AG10803 (cell line): ENCODE results near the gene SMIM24.
A peak's percentile ranks its signal among the peaks of the same experiment; 100 is the strongest.

ENCODE experiments used
- DNase-seq: peaks from one replicate; pipeline ENCODE4 v3.0.0; 2010; ENCODE audit warnings: low read depth
- H3K4me3 ChIP-seq: 2 replicates; pipeline ENCODE4 v1.5.1; 2011; ENCODE audit warnings: mild to moderate bottlenecking, low read length, control low read depth
- CTCF ChIP-seq: conservative IDR thresholded peaks from 2 replicates; pipeline ENCODE4 v1.5.1; 2011; ENCODE audit warnings: mild to moderate bottlenecking, low read length, control low read depth, inconsistent platforms

The SMIM24 gene

GRCh38 chr19:3441986-3442329 is 38.4 kb downstream of the SMIM24 start:
- no peak for DNase-seq
- H3K4me3 ChIP-seq, result no peak overlapping the region
- no peak for TF ChIP-seq CTCF

DNA sequence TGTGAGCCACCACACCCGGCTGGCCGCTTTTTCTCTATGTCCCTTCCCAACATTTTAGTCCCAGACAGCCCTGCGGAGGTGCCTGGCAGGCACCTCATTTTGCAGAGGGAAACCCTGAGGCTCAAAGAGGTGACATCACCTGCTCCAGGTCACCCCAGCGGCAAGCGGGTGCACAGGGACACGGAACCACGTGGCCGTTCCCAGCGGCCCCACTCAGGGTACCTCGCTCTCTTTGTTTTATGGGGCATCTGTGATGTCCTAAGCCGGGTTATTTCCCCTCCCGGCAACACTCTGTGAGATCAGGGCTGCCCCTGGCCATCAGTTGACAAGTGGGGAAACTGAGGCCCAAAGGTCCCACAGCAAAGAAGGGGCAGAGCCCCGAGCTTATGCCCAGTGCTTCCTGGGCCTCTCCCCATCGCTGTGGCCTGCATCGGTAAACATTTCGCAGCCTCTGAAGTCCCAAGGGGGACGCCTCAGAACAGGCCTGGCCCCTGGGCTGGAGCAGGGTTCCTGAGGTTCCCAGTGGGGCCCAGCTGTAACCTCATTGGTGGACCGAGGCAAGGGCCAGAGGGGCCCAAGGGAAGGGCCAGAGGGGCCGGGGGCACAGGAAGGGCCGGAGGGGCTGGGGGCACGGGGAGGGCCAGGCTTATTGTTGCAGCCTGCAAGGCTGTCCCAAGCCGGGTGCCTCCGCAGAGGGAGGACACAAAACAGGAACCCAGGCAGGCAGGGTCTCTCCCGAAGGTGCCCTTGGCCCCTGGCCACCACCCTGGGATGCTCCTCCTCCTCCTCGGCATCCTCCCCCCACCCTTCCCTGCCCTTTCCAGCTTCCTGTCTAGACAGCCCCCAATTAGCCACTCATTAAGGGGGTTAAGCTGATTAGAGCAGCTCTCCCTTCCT is 39.0 kb downstream of the SMIM24 start:
- no peak for TF ChIP-seq CTCF
- DNase-seq, result no peak
- no peak overlapping the region for H3K4me3 ChIP-seq

DNA sequence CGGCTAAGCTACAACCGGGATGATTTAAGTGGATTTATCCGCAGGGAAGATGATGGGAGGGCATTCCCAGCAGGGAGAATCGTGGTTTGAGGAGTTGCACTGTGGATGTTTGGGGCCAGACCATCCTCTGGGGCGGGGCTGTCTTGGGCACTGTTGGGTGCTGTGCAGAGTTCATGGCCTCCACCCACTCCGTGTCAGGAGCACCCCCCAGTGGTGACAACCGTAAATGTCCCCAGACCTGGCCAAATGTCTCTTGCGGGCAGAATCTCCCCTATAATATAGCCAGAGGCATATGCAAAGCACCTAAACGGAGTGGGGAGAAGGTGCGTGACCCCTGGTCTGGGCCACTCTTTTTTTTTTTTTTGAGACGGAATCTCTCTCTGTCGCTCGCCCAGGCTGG is 40.2 kb downstream of the SMIM24 start:
- DNase-seq, result no peak
- H3K4me3 ChIP-seq, result no peak overlapping the region
- peak; percentile 48 for TF ChIP-seq CTCF

DNA sequence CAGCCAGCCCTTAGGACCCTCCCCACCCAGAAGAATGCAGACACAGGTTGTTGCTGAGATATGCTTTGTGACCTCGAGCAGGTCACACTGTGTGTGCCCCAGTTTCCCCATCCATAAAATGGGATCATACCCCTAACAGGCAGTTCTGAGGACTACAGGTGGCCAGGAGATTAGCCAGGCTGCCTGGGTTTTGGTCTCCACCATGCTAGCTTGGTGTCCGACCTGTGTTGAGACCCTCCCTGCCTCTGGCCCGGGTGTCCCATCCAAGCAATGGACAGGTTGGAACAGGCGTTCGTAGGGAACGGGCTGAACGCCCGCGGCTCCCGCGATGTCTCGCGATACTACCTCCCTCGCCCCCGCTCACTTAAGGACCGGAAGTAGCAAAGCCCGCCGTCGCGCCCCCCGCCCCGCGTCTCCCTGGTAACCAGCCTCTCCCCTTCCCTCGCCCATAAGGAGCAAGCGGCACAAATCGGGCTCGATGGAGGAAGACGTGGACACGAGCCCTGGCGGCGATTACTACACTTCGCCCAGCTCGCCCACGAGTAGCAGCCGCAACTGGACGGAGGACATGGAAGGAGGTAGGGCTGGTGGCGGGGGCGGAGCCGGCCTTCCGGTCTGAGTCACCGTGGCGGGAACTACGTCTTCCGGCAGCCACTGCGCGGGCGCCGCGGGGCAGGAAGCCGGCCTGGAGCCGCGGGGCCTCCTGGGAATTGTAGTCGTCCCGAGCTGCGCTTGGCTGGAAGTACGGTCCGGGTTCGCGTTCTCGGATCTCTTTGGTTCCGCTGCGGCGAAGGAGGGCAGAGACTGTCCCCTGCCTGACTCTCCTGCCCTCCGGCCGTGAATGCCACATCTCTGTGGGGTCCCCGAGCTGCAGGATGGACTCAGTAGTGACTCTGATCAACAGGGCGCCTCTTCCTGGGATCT is 45.4 kb downstream of the SMIM24 start:
- H3K4me3 ChIP-seq, result peak overlapping the region; percentile 41
- DNase-seq, result peak; percentile 94
- TF ChIP-seq CTCF, result no peak

DNA sequence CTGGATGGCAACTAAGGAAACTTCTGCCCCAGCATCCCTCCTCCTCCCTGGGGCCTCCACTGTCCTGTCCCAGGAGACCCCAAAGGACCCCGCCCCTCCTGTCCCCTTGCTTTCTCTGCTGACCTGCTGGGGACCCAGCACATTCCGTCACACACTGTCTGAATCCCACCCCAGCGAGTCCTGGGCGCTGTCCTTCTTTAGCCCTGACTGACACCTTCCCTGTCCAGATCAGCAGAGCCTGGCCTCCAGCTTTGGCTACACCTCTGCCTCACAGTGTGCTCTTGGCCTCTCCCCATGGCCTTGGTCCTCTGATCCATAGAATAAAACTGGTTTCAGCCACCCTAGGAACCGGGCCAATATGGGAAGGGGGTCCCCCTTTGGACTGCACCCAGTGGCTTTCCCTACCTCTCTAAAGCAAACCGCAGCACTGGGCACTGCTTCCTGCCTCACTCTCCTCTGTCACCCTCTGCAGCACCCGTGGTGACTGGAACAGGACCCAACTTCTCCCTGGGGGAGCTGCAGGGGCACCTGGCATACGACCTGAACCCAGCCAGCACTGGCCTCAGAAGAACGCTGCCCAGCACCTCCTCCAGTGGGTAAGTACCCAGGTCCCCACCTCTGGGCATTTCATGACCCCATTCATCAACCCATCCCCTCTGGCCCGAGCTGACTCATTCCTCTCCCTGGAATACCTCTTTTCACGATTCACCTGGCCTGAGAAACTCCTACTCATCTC is 46.4 kb downstream of the SMIM24 start:
- no peak overlapping the region for H3K4me3 ChIP-seq
- DNase-seq, result no peak
- TF ChIP-seq CTCF, result no peak

DNA sequence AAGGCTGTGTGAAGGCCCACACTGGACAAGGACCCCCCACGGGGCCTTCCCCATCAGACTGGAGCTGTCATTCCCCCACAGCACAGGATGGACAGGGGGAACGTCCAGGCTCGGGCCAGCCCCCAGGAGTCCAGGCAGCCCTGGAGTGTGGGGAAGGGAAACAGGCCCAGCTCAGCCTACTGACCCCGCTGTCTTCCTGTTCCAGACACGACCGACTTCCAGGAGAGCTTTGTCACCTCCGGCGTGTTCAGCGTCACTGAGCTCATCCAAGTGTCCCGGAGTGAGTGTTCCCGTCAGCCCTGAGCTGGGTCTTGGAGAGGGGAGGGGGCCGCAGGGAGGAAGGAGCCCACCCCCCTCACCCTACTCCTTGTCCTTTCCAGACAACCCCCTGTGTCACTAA is 47.0 kb downstream of the SMIM24 start:
- no peak for DNase-seq
- H3K4me3 ChIP-seq, result no peak overlapping the region
- no peak for TF ChIP-seq CTCF
